GM12874 (cell line): ENCODE measurements around the gene FRK.

Experiments
- TF ChIP-seq, protein P1 (sequence below): IDR thresholded peaks from 2 replicates; pipeline ENCODE4 v1.5.1; 2011; ENCODE audit warnings: low read depth, mild to moderate bottlenecking, control low read depth, low read length, moderate library complexity; ENCODE audit not compliant: insufficient read depth

The FRK gene

DNA sequence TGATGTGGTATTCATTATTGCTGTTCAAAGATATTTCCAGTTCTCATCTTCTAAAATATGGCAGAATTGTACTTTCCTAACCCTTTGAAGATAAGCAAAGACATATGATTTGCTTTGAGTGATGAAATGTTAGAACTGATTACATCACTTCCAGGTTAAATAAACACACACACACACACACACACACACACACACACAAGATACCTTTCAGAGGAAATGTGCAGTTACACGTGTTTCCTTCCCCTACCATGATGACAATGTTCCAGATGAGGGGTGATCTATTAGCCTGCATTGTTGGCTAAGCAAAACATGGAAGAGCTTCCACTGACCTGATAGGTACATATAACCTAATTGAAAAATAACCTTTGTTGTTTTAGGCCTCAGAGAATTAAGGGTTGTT is 11.7 kb upstream of the FRK start:
- TF ChIP-seq, protein P1, sequence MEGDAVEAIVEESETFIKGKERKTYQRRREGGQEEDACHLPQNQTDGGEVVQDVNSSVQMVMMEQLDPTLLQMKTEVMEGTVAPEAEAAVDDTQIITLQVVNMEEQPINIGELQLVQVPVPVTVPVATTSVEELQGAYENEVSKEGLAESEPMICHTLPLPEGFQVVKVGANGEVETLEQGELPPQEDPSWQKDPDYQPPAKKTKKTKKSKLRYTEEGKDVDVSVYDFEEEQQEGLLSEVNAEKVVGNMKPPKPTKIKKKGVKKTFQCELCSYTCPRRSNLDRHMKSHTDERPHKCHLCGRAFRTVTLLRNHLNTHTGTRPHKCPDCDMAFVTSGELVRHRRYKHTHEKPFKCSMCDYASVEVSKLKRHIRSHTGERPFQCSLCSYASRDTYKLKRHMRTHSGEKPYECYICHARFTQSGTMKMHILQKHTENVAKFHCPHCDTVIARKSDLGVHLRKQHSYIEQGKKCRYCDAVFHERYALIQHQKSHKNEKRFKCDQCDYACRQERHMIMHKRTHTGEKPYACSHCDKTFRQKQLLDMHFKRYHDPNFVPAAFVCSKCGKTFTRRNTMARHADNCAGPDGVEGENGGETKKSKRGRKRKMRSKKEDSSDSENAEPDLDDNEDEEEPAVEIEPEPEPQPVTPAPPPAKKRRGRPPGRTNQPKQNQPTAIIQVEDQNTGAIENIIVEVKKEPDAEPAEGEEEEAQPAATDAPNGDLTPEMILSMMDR, result no peak

DNA sequence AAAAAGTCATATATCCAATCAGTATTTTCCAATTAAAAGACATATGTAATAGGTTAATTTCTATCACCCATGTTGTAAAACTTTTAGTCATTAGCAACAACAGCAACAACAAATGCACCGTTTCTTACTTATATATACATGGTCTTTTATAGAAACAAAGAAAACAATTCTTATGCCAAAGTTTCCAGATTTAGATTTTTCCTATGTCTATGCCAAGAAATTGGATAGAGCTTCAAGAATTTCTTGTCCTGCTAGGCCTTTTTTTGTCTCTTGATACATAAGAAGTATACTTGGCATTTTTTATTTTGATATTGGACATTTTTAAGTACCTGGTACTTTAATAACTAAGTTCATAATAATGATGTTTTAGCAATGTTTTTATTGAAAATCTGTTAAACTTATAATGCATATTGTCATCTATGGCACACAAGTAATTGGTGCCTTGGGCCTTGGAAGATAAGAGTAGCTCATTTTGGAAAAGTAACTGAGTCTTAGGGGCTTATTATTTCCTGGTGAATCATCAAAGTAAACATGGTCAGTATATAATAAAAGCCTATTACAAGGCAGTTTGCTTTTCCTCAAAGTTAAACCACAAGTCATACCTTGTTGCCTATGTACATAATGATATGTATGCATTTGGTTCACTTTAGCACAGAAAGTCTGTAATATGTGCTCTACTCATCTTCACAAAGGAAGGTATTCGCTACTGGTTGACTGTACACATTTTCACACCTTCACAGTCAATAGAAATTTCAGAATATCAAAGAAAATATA is 10.1 kb upstream of the FRK start:
- TF ChIP-seq, protein P1, result no peak

DNA sequence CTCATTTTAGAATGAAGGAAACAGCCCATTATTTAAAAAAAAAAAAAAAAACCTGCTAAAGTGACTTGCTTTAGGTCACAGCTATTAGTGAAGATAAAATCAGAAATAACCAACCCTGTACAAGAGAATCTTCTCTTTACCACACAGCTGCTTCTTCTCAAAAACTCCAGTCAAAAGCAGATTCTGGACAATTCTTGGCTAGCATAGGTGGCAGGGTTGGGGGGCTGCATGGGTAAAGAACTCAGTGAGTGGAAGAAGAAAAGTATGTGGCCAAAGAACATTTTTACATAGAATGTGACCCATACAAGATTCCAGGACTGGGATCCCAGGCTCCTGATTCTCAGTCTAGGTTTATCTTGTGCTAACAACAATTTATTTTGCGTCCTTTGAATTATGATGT is 9.4 kb upstream of the FRK start:
- TF ChIP-seq, protein P1, result no peak

DNA sequence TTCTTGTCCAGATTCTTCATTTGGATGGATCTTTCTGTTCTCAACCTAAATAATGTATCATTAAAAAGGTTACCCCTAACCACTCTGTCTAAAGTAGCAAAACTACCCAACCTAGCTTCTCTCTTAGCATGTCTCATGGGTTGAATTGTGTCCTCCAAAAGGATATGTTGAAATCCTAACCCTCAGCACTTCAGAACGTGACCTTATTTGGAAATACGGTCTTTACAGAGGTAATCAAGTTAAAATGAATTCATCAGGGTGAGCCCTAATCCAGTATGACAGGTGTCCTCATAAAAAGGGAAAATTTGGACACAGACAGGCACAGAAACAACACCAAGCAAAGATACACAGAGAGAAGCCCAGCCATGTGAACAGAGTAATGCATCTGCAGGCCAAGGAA is 6.1 kb upstream of the FRK start:
- TF ChIP-seq, protein P1, result no peak

DNA sequence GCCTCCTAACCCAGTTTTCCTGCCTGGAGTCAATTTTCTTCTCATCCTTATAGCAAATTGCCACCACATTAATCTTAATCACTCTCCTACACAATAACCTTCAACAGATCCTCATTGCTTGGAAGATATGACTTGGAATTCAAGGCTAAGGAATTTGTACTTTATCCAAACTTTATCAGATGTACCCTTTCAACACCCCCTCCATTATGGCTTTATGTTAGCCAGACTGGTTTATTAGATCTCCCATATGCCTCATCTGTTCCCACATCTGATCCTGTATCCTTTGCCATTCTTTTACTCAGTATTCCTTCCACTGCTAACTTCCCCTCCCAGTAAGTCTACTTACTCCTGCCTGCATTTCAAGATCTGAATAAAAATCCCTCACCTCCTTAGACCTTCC is 4.0 kb upstream of the FRK start:
- TF ChIP-seq, protein P1, result no peak

DNA sequence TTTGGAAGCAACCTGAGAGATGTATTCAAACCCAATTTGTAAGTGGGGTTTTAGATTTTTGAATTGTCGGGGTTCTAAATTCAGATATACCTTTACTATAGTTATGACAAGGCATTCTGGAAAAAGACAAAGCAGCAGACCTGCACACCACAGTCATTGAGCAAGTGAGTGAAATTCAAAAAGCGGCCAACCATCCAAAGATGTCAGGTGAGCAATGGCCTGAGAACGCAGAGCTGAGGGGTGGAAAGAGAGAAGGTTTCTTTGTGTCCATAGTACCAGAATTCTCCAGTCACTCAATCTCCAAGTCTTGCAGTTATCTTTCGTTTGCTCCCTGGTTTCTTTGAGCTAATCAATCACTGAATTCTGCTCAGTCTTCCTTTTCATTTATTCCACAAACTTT is 1.8 kb upstream of the FRK start:
- TF ChIP-seq, protein P1, result no peak

DNA sequence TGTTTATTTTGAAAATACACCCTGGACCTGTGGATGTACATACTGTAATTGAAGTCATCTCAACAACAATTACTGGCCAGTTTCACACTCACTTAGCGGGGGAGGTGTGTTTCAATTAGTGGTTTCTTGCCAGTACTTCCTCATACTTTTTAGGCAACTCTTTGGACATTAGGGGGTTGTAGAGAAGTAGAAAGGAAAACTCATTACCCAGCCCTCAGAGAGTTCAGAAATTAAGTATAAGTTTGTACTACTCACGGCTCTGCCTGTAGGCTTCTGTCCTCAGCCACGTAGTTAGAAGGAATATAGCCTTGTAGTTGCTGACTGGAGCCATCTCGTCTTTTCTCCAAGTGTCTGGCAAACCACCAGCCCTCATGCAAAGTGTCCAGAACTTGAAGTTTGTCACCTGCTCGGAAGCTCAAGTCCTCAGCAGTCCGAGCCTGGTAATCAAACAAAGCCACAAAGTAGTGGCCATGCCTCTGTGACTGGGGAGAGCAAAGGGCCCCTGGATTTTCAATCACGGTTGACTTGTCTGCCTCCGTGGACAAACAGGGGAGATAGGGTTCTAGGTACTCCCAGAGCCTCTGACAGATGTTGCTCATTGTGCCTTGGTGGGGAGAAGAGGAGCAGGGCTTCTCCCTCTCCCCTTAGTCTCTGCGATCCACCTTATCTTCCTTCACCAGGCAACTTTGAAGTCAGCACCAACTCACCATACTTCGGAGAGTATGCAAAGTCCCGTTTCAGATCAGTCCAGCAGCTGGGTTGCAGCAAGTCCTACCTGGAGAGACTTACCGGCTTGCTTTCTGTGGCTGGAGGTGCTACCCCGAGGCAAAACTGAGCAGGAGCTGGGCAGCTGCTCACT is 749 bp downstream of the FRK start:
- TF ChIP-seq, protein P1, result no peak
